Measurements from ENCODE around the gene DNM1. TPM values are rescaled to one million over a fixed set of nuclear protein-coding genes. Genes with fewer than 3 reads are reported as not detected.

The DNM1 gene
- polyA plus RNA-seq, 3 donors, result 0.05 to 4.9 (median 0.56) TPM

GRCh38 chr9:128182893-128183588 is 20.1 kb upstream of the DNM1 start:
- H2AFZ ChIP-seq (ENCODE audit: insufficient read depth, low read depth, low read length, poor library complexity, severe bottlenecking), result no peak overlapping the region
- Mint-ChIP-seq H3K36me3 (peaks cover 66 to 92% of the 10 kb centered on the region in 2 donors), H3K4me3 (no peak overlapping the region), H3K4me1 (peaks cover 2% of the 10 kb centered on the region), H3K27ac (no peak overlapping the region), H3K9me3 (peaks cover 3 to 26% (median 14%) of the 10 kb centered on the region in 7 donors), H3K27me3 (ENCODE audit: low read depth in 3 of 3) (peaks cover 0 to 2% (median 0%) of the 10 kb centered on the region in 3 donors)
- intact Hi-C loops (cut with micrococcal nuclease), result no loop called here
- no peak for TF ChIP-seq CTCF (IDR thresholded peaks at IDR 0.05)
- no peak overlapping the region for H3K27ac ChIP-seq (ENCODE audit: low read depth in 1 of 2, low read length in 2 of 2)
- H4K20me1 ChIP-seq (ENCODE audit: insufficient read depth, low read length), result no peaks in the 10 kb centered on the region
- no peak overlapping the region for H3K9ac ChIP-seq (ENCODE audit: insufficient read depth, low read length, poor library complexity, severe bottlenecking)
- no peak overlapping the region for H3K4me3 ChIP-seq (replicated peaks in 1 of 3; ENCODE audit: low read depth in 2 of 3, low read length in 3 of 3)
- no peak overlapping the region for H3K4me2 ChIP-seq (replicated peaks; ENCODE audit: extremely low read depth, low read length, poor library complexity, severe bottlenecking)
- no peaks in the 10 kb centered on the region for H3K4me1 ChIP-seq (ENCODE audit: control insufficient read depth in 1 of 2, insufficient read depth in 2 of 2, low read length in 2 of 2)
- peaks cover 5 to 16% of the 10 kb centered on the region in 2 donors for H3K9me3 ChIP-seq (replicated peaks in 1 of 2; ENCODE audit: control insufficient read depth in 1 of 2, insufficient read depth in 1 of 2, low read length in 2 of 2)
- H3K27me3 ChIP-seq (ENCODE audit: control insufficient read depth in 2 of 2, insufficient read depth in 2 of 2, low read length in 2 of 2), result no peaks in the 10 kb centered on the region
- 97% methylated on average over 8 of the region's 12 CpGs for WGBS (ENCODE audit: insufficient coverage)
- DNase-seq, result no peak
- no peaks in the 10 kb centered on the region for H3K79me2 ChIP-seq (ENCODE audit: insufficient read depth, low read length)
- peaks cover 73 to 81% of the 10 kb centered on the region in 2 donors for H3K36me3 ChIP-seq (replicated peaks in 1 of 2; ENCODE audit: control insufficient read depth in 1 of 2, insufficient read depth in 2 of 2, low read length in 2 of 2)

- Mint-ChIP-seq H3K4me3 (no peak overlapping the region), H3K27ac (peak overlapping the region in 2 of 7 donors; percentile 52 to 72), H3K9me3 (peaks cover 0 to 10% (median 5%) of the 10 kb centered on the region in 7 donors), H3K4me1 (peaks cover 18% of the 10 kb centered on the region), H3K36me3 (peaks cover 52 to 77% of the 10 kb centered on the region in 2 donors), H3K27me3 (ENCODE audit: low read depth in 3 of 3) (peaks cover 0 to 2% (median 0%) of the 10 kb centered on the region in 3 donors)
- Histone ChIP-seq H3K4me2 (replicated peaks; ENCODE audit: extremely low read depth, low read length, poor library complexity, severe bottlenecking) (no peak overlapping the region), H3K9ac (ENCODE audit: insufficient read depth, low read length, poor library complexity, severe bottlenecking) (no peak overlapping the region), H3K4me1 (ENCODE audit: control insufficient read depth in 1 of 2, insufficient read depth in 2 of 2, low read length in 2 of 2) (peaks cover 8 to 11% of the 10 kb centered on the region in 2 donors), H3K9me3 (replicated peaks in 1 of 2; ENCODE audit: control insufficient read depth in 1 of 2, insufficient read depth in 1 of 2, low read length in 2 of 2) (no peaks in the 10 kb centered on the region), H4K20me1 (ENCODE audit: insufficient read depth, low read length) (no peaks in the 10 kb centered on the region), H2AFZ (ENCODE audit: insufficient read depth, low read depth, low read length, poor library complexity, severe bottlenecking) (no peak overlapping the region), H3K27ac (ENCODE audit: low read depth in 1 of 2, low read length in 2 of 2) (no peak overlapping the region), H3K27me3 (ENCODE audit: control insufficient read depth in 2 of 2, insufficient read depth in 2 of 2, low read length in 2 of 2) (no peaks in the 10 kb centered on the region), H3K36me3 (replicated peaks in 1 of 2; ENCODE audit: control insufficient read depth in 1 of 2, insufficient read depth in 2 of 2, low read length in 2 of 2) (peaks cover 47 to 63% of the 10 kb centered on the region in 2 donors), H3K79me2 (ENCODE audit: insufficient read depth, low read length) (peaks cover 12% of the 10 kb centered on the region), H3K4me3 (replicated peaks in 1 of 3; ENCODE audit: low read depth in 2 of 3, low read length in 3 of 3) (no peak overlapping the region)
- no peak for TF ChIP-seq CTCF (IDR thresholded peaks at IDR 0.05)
- 96% methylated on average over 10 of the region's 11 CpGs for WGBS (ENCODE audit: insufficient coverage)
- DNase-seq, result no peak
- intact Hi-C loops (cut with micrococcal nuclease), result no loop called here
These were observed 16.9 kb upstream of the DNM1 start for GRCh38 chr9:128185979-128186965.
